ENCODE results near the gene ADAM33.

GRCh38 chr20:3686421-3686820 is 4.6 kb upstream of the ADAM33 start:
- TF ChIP-seq POLR2A (IDR thresholded peaks at IDR 0.05; ENCODE audit: low read depth, low read length), result no peak
- no peak for TF ChIP-seq POLR2AphosphoS5 (IDR thresholded peaks at IDR 0.05; ENCODE audit: low read depth, low read length)
- TF ChIP-seq TAF1 (IDR thresholded peaks at IDR 0.05; ENCODE audit: borderline replicate concordance, low read depth, low read length), result no peak

All from GM12892 (cell line).